Hepatocyte (in vitro differentiated cells): Measurements from ENCODE around the gene GSAP. TPM values are rescaled to one million over a fixed set of nuclear protein-coding genes. Genes with fewer than 3 reads are reported as not detected.

Experiments
- DNase-seq: peaks from one replicate; pipeline ENCODE4 v3.0.0-alpha.2; 2016; ENCODE audit warnings: low spot score
- H2AFZ ChIP-seq: fragments of 200-600 bp; sonication (generic); 2 replicates; pipeline ENCODE4 v1.6.0; 2016; ENCODE audit warnings: antibody characterized with exemption, mild to moderate bottlenecking
- H3K27ac ChIP-seq: fragments of 200-600 bp; sonication (generic); 2 replicates; pipeline ENCODE4 v1.5.1; 2016; ENCODE audit warnings: mild to moderate bottlenecking
- H3K27me3 ChIP-seq: fragments of 200-600 bp; sonication (generic); 2 replicates; pipeline ENCODE4 v1.6.1; 2016
- H3K36me3 ChIP-seq: fragments of 200-600 bp; sonication (generic); replicated peaks from 2 replicates; pipeline ENCODE4 v1.5.1; 2016; ENCODE audit warnings: low read depth; ENCODE audit not compliant: insufficient read depth
- H3K4me1 ChIP-seq: fragments of 200-600 bp; sonication (generic); 2 replicates; pipeline ENCODE4 v1.5.1; 2016; ENCODE audit warnings: mild to moderate bottlenecking, moderate library complexity; ENCODE audit not compliant: insufficient read depth
- H3K4me2 ChIP-seq: fragments of 200-600 bp; sonication (generic); 2 replicates; pipeline ENCODE4 v1.6.0; 2016
- H3K4me3 ChIP-seq: fragments of 200-600 bp; sonication (generic); 2 replicates; pipeline ENCODE4 v1.5.1; 2016; ENCODE audit warnings: mild to moderate bottlenecking
- H3K79me2 ChIP-seq: fragments of 200-600 bp; sonication (generic); 2 replicates; pipeline ENCODE4 v1.6.0; 2017; ENCODE audit warnings: mild to moderate bottlenecking
- H3K9me2 ChIP-seq: fragments of 200-600 bp; sonication (generic); replicated peaks from 2 replicates; pipeline ENCODE4 v1.6.0; 2017; ENCODE audit warnings: mild to moderate bottlenecking; ENCODE audit not compliant: insufficient read depth
- H3K9me3 ChIP-seq: fragments of 200-600 bp; sonication (generic); 2 replicates; pipeline ENCODE4 v1.5.1; 2016; ENCODE audit warnings: low read depth, mild to moderate bottlenecking
- H4K20me1 ChIP-seq: fragments of 200-600 bp; sonication (generic); 2 replicates; pipeline ENCODE4 v1.6.0; 2016; ENCODE audit warnings: mild to moderate bottlenecking; ENCODE audit not compliant: insufficient read depth, poor library complexity, severe bottlenecking
- CTCF ChIP-seq: fragments of 200-600 bp; sonication (generic); IDR thresholded peaks from 2 replicates; pipeline ENCODE4 v1.5.1; 2016; ENCODE audit warnings: antibody characterized with exemption, mild to moderate bottlenecking; ENCODE audit not compliant: poor library complexity
- EZH2 ChIP-seq: fragments of 200-600 bp; sonication (generic); IDR thresholded peaks from 2 replicates; pipeline ENCODE4 v1.6.1; 2016; ENCODE audit warnings: antibody characterized with exemption, mild to moderate bottlenecking, borderline replicate concordance
- EZH2phosphoT487 ChIP-seq: fragments of 200-600 bp; sonication (generic); IDR thresholded peaks from one replicate; pipeline ENCODE4 v1.6.1; 2018; ENCODE audit warnings: antibody characterized with exemption, mild to moderate bottlenecking, low read depth, moderate library complexity; ENCODE audit not compliant: unreplicated experiment, severe bottlenecking
- WGBS: methylation state at CpG from one replicate; pipeline ENCODE4 v1.1.6; 2016; ENCODE audit warnings: low lambda C conversion rate; ENCODE audit errors: missing lambda C conversion rate; 5-methylcytosine and 5-hydroxymethylcytosine counted together
- polyA plus RNA-seq: library from polyadenylated mRNA; unstranded; fragments of >200 nt; fragmentation: Nextera tagmentation; extraction: Ambion mirVana; gene quantifications from 2 replicates; pipeline ENCODE4 v1.2.1, GENCODE V29; 2016
- total RNA-seq: library from RNA; depleted of rRNA; stranded (reverse); fragments of >200 nt; gene quantifications from 2 replicates; pipeline ENCODE4 v1.2.3, GENCODE V29; 2014

Gene GSAP
- total and polyA plus RNA-seq, 2 experiments from 2014 or later: 9.9 to 11.1 TPM

DNA sequence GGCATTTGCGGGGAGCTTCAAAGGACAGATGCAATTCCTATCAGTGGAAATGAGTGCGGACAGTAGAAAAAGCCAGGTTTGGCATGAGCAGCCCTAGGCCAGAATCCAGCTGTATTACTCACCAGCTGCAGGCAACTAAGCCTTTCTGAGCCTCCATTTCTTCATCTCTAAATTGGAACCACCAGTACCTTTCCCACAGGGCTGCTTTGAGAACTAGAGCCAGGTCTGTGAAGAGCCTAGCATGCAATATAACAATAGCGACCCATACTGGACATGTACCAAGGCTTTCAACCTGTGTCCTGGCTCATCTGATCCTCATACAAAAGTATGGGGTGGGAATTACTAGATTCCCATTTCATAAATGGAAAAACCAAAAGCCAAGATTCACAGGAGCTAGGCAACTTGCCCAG lies 101.0 kb downstream of the GSAP start:
- H3K27ac ChIP-seq: no peak overlapping the region
- no peaks in the 10 kb centered on the region for H4K20me1 ChIP-seq
- WGBS: 87% methylated on average over 3 of the region's 3 CpGs
- H3K27me3 ChIP-seq: no peaks in the 10 kb centered on the region
- H2AFZ ChIP-seq: no peak overlapping the region
- no peaks in the 10 kb centered on the region for H3K9me3 ChIP-seq
- no peak for DNase-seq
- no peaks in the 10 kb centered on the region for H3K4me1 ChIP-seq
- TF ChIP-seq EZH2phosphoT487: no peak
- TF ChIP-seq CTCF: no peak
- no peak for TF ChIP-seq EZH2
- no peak overlapping the region for H3K4me3 ChIP-seq
- H3K36me3 ChIP-seq: no peaks in the 10 kb centered on the region
- no peaks in the 10 kb centered on the region for H3K79me2 ChIP-seq
- H3K4me2 ChIP-seq: no peak overlapping the region
- no peaks in the 10 kb centered on the region for H3K9me2 ChIP-seq

GRCh38 chr7:77313876-77314480 lies 102.2 kb downstream of the GSAP start:
- Histone ChIP-seq H3K27me3 (no peaks in the 10 kb centered on the region), H3K36me3 (no peaks in the 10 kb centered on the region), H3K79me2 (no peaks in the 10 kb centered on the region), H2AFZ (no peak overlapping the region), H3K9me2 (no peaks in the 10 kb centered on the region), H3K4me1 (no peaks in the 10 kb centered on the region), H3K27ac (no peak overlapping the region), H3K9me3 (no peaks in the 10 kb centered on the region), H4K20me1 (no peaks in the 10 kb centered on the region), H3K4me3 (no peak overlapping the region), H3K4me2 (no peak overlapping the region)
- whole genome bisulfite sequencing: 78% methylated on average over 5 of the region's 5 CpGs
- no peak for DNase-seq
- TF ChIP-seq EZH2: no peak
- TF ChIP-seq EZH2phosphoT487: no peak
- no peak for TF ChIP-seq CTCF

- no peaks in the 10 kb centered on the region for H4K20me1 ChIP-seq
- no peaks in the 10 kb centered on the region for H3K9me3 ChIP-seq
- H2AFZ ChIP-seq: no peak overlapping the region
- H3K4me3 ChIP-seq: no peak overlapping the region
- H3K4me2 ChIP-seq: no peak overlapping the region
- H3K27ac ChIP-seq: no peak overlapping the region
- 74% methylated on average over 2 of the region's 2 CpGs for WGBS
- no peak for TF ChIP-seq CTCF
- TF ChIP-seq EZH2phosphoT487: no peak
- no peak for TF ChIP-seq EZH2
- H3K27me3 ChIP-seq: no peaks in the 10 kb centered on the region
- H3K36me3 ChIP-seq: no peaks in the 10 kb centered on the region
- H3K79me2 ChIP-seq: no peaks in the 10 kb centered on the region
- H3K4me1 ChIP-seq: no peaks in the 10 kb centered on the region
- H3K9me2 ChIP-seq: no peaks in the 10 kb centered on the region
- no peak for DNase-seq
Measured at GRCh38 chr7:77313085-77313484, 103.1 kb downstream of the GSAP start.

GRCh38 chr7:77310982-77311381 lies 105.2 kb downstream of the GSAP start:
- no peak overlapping the region for H2AFZ ChIP-seq
- 94% methylated on average over 5 of the region's 5 CpGs for WGBS
- H3K9me3 ChIP-seq: no peaks in the 10 kb centered on the region
- no peaks in the 10 kb centered on the region for H3K9me2 ChIP-seq
- no peak for DNase-seq
- H3K79me2 ChIP-seq: no peaks in the 10 kb centered on the region
- no peak overlapping the region for H3K27ac ChIP-seq
- TF ChIP-seq EZH2 (no peak), EZH2phosphoT487 (no peak), CTCF (no peak)
- H4K20me1 ChIP-seq: no peaks in the 10 kb centered on the region
- no peaks in the 10 kb centered on the region for H3K36me3 ChIP-seq
- no peaks in the 10 kb centered on the region for H3K27me3 ChIP-seq
- H3K4me1 ChIP-seq: no peaks in the 10 kb centered on the region
- no peak overlapping the region for H3K4me3 ChIP-seq
- no peak overlapping the region for H3K4me2 ChIP-seq
